Suprapubic skin (tissue), 4 donors: Measurements from ENCODE around the gene PAX7.

Experiments
- EP300 ChIP-seq: sonication (generic); formaldehyde crosslinking; IDR thresholded peaks from one replicate; pipeline ENCODE4 v1.6.1; 2017; ENCODE audit warnings: antibody characterized with exemption
- POLR2A ChIP-seq, 2 donors: fragments of 450-650 bp; IDR thresholded peaks; one replicate each; pipeline ENCODE4 v1.6.1; 2017; ENCODE audit warnings: antibody characterized with exemption in 2 of 2, mild to moderate bottlenecking in 2 of 2, moderate library complexity in 2 of 2
- POLR2AphosphoS5 ChIP-seq, 3 donors: sonication (generic); formaldehyde crosslinking; IDR thresholded peaks; one replicate each; pipeline ENCODE4 v1.6.1; 2017; ENCODE audit warnings: antibody characterized with exemption in 3 of 3
- TF ChIP-seq, protein P1 (sequence below), 2 donors: fragments of 200-600 bp in 1 of 2; fragments of 450-650 bp in 1 of 2; sonication (generic) in 1 of 2; IDR thresholded peaks; one replicate each; pipeline ENCODE4 v1.5.1; 2016 to 2019; ENCODE audit warnings: antibody characterized with exemption in 2 of 2, mild to moderate bottlenecking in 1 of 2, moderate library complexity in 1 of 2

DNA sequence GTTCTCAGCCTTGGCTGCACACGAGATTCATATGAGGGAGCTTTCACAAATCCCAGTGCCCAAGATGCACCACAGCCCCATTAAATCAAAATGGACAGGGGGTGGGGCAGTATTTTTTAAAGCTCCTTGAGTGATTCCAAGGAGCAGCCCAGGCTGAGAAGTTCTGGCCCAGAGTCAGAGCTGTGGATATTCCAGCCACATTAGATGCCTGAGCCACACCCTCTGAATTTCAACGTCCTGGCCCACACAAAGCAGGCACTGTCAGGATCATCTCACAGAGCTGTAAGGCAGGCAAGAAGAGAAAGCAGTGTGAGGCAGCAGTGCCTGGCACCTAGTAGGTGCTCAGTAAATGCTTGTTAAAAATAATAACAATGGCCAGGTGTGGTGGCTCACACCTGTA, 37.4 kb downstream of the PAX7 start:
- TF ChIP-seq, protein P1, sequence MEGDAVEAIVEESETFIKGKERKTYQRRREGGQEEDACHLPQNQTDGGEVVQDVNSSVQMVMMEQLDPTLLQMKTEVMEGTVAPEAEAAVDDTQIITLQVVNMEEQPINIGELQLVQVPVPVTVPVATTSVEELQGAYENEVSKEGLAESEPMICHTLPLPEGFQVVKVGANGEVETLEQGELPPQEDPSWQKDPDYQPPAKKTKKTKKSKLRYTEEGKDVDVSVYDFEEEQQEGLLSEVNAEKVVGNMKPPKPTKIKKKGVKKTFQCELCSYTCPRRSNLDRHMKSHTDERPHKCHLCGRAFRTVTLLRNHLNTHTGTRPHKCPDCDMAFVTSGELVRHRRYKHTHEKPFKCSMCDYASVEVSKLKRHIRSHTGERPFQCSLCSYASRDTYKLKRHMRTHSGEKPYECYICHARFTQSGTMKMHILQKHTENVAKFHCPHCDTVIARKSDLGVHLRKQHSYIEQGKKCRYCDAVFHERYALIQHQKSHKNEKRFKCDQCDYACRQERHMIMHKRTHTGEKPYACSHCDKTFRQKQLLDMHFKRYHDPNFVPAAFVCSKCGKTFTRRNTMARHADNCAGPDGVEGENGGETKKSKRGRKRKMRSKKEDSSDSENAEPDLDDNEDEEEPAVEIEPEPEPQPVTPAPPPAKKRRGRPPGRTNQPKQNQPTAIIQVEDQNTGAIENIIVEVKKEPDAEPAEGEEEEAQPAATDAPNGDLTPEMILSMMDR (IDR thresholded peaks at IDR 0.05): no peak
- TF ChIP-seq POLR2AphosphoS5 (IDR thresholded peaks at IDR 0.05): no peak
- no peak for TF ChIP-seq POLR2A (IDR thresholded peaks at IDR 0.05)
- TF ChIP-seq EP300: no peak
